Hematopoietic multipotent progenitor cell treated with erythropoietin and hydrocortisone succinate and interleukin-3 and kit ligand, for 6 days (in vitro differentiated cells): ENCODE data around the gene CPED1.
"Not testable (repeated sequence)": the region's sequence is repeated elsewhere in the genome, so short reads cannot be mapped to it uniquely, and the experiment has no call there.

ENCODE experiments used
- DNase-seq: peaks from one replicate; pipeline ENCODE4 v3.0.0-alpha.2; 2015

CPED1 gene

GRCh38 chr7:120981888-120982615, 6.5 kb upstream of the CPED1 start:
- DNase-seq = peak; percentile 33

GRCh38 chr7:120983592-120983991, 4.9 kb upstream of the CPED1 start:
- DNase-seq = not testable (repeated sequence)

GRCh38 chr7:120984406-120984805, 4.1 kb upstream of the CPED1 start:
- peak; percentile 41 for DNase-seq

GRCh38 chr7:120985130-120985758, 3.3 kb upstream of the CPED1 start:
- peak; percentile 22 for DNase-seq

- DNase-seq = no peak
Observed at GRCh38 chr7:120985839-120986238, 2.7 kb upstream of the CPED1 start.

- DNase-seq = peak; percentile 18
Observed at GRCh38 chr7:120986650-120987049, 1.9 kb upstream of the CPED1 start.

- peak; percentile 84 for DNase-seq
Observed at GRCh38 chr7:120987280-120987679, 1.2 kb upstream of the CPED1 start.

GRCh38 chr7:120987683-120988590, 574 bp upstream of the CPED1 start:
- DNase-seq = peak; percentile 97

GRCh38 chr7:120989257-120990220, 1.0 kb downstream of the CPED1 start:
- DNase-seq = no peak

GRCh38 chr7:120990468-120991118, 2.1 kb downstream of the CPED1 start:
- DNase-seq = peak; percentile 36

- DNase-seq = no peak
Observed at GRCh38 chr7:120991161-120991560, 2.6 kb downstream of the CPED1 start.

- DNase-seq = peak; percentile 25
Observed at GRCh38 chr7:120991581-120991980, 3.1 kb downstream of the CPED1 start.

- no peak for DNase-seq
Observed at GRCh38 chr7:120992272-120992964, 3.9 kb downstream of the CPED1 start.

GRCh38 chr7:120992965-120993494, 4.5 kb downstream of the CPED1 start:
- DNase-seq = no peak

- DNase-seq = no peak
Observed at GRCh38 chr7:120993553-120994191, 5.2 kb downstream of the CPED1 start.

GRCh38 chr7:120994512-120995410, 6.2 kb downstream of the CPED1 start:
- no peak for DNase-seq

- no peak for DNase-seq
Observed at GRCh38 chr7:120995654-120996053, 7.1 kb downstream of the CPED1 start.

GRCh38 chr7:120996333-120996987, 7.9 kb downstream of the CPED1 start:
- DNase-seq = peak; percentile 92

- DNase-seq = no peak
Observed at GRCh38 chr7:120996988-120997345, 8.5 kb downstream of the CPED1 start.
